GM19455 (cell line): ENCODE results near the gene CYP3A4.
"Not testable (repeated sequence)": the region's sequence is repeated elsewhere in the genome, so short reads cannot be mapped to it uniquely, and the experiment has no call there.

Experiments
- ATAC-seq: cut with Tn5 transposase; IDR thresholded peaks from one replicate; pipeline ENCODE4 v1.9.1; 2021; ENCODE audit not compliant: unreplicated experiment

CYP3A4 gene

DNA sequence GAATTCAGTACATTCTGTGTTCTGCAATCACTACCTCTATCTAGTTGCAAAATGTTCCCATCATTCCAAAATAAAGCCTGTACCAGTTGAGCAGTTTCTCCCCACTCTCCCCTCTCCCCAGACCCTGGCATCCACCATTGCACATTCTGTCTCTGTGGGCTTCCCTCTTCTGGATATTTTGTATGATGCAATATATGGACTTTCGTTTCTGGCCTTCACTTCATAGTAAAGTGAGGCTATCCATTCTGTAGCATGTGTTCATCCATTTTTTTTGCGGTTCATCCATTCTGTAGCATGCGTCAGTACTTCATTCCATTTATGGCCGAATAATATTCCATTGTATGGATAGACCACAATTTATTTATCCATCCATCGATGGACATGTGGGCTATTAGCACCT is 9.5 kb upstream of the CYP3A4 start:
- ATAC-seq, result no peak

DNA sequence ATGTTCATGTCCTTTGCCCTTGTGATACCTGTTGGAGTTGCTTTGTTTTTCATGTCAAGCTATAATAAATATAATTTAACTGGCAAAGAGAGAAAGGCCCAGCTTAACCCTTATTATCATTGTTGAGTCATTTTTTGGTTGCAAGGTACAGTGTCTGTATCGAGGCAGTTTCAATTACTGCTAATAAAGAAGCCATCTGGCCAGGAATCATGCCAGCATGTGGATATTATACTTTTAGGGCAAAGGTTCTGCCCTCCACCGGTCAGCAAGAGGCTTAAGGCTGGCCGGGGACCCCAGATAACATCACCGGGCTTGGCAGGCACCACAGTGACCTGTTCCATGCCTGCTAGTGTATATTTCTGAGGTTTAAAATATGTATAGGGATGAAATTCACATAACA is 9.0 kb upstream of the CYP3A4 start:
- ATAC-seq, result no peak

DNA sequence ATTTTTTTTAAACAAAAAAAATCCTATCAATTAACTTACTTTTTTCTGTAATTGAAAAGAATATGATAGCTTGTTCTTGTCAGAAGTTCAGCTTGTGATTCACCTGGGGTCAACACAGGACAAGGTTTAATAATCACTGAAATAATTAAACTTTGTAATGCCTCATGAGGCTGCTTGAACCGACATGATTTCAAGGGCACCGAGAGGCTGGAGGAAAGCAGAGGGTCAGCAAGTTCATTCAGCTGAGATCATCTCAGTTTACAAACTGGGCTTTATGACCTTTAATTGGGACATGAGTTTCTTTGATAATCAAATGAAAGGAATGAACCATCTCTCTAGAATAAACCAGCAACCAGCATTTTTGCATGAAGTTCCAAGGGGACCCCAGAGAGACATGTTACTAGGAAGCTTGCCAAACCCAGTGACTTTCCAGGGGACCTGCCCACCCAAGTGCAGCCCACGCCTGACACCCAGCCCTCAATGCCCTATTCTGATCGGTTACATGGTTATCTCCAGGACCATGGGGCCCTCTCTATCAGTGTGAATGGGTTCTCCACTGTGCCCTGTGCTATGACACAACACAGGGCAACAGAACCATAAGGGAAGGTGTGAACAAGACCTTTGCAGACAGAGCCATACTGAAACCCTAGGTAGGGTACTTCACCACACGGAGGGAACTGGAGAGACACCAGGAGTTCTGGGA is 7.8 kb upstream of the CYP3A4 start:
- no peak for ATAC-seq

DNA sequence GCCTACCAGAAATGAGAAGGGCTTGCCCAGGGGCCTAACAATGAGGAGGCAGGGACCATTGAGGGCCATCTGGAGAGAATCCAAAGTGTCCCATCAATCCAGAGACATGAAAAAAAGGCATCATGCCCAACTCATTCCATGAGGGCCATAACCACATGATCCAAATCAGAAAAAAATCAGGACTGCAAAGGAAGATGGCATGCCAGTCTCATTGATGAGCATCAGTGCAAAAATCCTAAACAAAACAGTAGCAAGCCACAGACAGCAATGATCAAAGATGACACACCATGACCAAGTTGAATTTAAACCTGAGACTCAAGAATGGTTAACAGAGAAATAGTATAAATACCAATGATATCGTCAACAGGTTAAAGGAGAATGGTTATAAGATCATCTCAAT is 7.0 kb upstream of the CYP3A4 start:
- no peak for ATAC-seq

DNA sequence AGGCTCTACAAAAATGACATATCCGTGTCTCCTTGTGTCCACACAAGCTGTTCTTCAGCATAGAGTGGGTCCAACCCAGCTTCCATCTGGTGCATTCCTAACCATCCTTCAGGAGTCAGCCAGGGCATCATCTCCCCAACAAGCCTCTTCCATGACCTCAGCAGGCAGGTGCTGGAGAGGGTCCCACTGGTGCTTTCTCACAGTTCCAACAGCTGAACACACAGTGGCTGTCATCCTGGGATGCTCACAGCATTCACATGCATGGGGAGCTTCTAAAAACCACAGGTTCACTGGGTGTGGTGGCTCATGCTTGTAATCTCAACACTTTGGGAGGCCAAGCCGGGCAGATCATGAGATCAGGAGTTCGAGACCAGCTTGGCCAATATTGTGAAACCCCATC is 6.4 kb upstream of the CYP3A4 start:
- ATAC-seq, result no peak

DNA sequence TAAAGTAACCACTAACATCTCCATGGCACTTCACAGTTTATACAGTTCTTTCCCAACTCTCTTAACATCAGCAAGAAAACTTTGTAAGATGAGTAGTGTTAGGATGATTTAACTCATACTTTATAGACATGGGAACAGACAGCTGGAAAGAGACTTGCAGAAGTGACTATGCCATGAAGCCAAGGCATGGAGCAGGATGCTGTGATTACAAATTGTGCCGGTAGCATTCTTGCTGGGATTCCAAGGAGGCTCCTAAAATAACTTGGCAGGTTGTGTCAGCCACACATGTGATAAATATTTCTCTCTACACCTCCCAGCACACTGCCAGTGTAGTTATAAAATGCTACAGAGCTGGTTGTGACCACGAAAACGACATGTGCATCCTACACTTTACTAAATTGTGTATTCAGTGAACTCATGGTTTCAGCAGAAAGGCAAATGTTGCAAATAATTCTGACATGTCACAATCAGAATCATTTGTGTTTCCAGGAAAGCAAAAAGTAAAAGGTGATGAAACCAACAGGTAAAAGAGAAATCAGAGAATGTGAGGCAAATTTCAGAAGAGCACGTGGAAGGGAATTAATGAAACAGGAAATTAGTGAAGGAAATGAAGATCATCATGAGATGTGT is 5.6 kb upstream of the CYP3A4 start:
- no peak for ATAC-seq

DNA sequence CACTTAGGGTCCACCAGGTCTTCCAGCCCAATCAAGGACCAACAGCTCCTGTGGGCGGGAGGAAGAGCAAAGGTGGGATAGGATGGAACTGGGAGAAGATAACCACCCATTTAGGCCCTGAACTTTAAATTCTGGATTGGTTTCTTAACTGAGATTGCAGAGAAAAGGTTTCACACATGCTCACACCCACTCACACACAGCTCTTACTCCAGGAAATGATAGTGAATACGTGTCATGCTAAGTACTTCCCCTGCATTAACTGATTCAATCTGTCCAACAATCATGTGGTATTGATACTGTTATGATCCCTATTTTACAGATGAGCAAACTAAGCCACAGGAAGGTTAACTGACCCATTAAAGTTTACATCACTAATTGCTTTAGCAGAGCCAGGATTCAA is 4.6 kb upstream of the CYP3A4 start:
- ATAC-seq, result no peak

DNA sequence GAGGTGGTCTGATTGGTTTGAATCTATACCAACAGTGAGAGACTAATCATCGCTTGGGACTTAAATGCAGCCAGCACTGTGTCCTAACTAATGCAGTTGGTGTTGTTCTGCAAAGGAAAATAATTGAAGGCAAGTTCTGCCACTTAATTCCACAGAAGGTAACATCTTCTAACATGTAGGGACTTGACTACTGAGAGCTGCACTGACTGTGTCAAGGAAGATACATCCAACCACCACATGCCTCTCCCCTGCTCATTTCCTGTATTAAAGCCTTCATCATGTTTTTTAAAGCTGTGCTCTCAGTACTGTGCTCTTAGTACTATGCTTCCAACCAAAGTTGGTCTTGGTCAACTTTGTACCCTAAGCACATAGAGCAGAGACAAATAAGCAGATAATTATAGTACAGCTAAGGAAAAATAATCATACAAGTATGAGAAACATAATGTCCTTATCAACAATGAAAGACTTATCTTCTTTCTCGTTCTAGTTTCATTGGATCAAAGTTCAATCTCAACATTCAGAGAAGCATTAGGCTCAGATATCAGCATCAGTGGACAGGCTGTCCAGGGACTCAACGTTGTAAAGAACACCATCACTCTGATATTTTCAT is 2.8 kb upstream of the CYP3A4 start:
- no peak for ATAC-seq

DNA sequence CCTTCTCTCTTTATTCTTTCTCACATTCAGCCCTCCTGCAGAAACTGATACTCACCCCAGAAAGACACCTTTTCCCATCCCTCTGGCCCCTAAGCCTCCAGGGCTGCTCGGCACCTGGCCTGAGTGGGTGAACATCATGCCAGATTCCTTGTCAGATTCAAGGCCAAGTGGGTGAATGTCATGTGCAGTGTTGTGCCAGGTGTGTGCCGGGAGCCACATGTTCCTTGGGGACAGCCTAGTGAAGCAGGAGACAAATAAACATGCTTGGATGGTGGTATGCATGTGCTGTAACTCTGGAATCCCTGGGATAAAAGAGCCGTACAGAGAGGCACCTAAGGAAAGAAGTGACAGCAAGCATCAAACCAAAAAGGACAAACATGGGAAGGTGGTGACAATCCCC is 1.7 kb upstream of the CYP3A4 start:
- not testable (repeated sequence) for ATAC-seq

DNA sequence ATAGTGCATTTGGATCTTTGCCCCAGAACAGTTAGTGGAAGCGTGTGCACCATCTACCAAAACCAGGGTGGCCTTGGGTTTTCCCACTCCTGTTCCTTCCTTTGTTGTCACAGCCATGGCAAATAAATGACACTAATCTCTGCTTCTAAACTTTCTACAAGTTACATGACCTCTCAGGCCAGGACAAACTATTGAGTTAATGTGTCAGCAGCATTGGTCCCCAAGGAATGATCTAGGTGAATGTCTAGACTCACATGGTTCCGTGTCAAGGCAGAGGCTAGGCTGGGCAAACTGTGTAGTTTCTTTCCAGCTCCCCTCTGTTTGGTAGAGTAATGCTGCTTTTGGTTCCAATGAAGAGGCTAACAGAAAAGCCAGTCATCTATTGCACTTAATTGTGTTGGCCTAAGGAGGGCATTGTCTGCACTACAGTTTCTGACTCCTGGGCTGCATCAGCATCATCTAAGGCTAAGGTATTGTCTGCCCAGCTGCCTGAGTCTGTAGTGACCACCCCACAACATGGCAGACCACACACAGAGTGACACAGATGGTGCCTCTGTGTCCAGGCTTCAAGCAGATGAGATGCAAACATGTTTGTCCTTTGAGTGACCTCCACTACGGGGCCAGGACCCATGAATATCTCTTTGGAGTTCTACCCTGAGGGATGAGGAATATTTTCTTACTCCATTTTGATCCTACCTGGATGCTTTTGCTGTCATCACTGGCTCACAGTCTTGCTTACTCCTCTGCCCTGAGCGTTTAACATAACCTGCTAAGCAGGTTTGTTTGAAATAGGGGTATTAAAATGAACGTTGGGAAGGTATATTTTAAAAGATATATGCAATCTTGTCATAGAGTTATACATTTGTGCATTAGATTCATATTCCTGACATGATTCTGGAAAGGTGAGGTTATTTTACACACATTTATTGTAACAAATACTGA is 1.7 kb downstream of the CYP3A4 start:
- no peak for ATAC-seq

DNA sequence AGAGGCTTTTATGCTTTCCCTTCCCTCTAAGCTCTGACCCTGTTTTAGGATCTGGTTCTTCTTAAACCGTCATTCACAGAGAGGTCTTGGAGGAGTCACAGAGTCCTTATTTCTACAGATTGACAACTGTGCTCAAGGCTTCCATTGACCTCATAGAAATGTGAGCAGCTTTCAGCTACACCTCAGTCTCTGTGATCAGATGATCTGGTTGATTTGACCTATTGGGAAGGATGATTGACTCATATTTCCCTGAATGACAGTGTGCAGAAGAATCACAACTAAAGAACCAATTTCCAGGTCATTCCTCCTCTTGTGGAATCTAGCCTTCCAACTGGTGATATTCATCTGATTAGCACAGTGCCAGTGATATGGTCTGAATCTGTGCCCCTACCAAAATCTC is 3.4 kb downstream of the CYP3A4 start:
- ATAC-seq, result no peak

DNA sequence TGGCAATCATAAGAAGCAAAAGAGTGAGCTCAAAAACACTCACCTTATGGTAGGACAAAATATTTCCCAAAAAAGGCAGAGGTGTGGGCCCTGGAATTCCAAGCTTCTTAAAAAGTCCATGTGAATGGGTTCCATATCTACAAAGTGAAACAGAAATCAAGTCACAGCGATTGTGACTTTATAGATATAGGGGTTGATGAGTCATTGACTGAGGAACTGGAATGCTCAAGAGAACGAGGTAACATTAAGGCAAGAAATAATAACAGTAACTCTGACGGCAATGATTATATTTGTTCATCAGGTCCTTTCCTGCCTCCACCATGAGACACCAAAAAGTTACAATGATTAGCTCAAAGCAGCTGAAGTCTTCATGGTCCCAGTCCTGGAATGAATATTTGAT is 4.0 kb downstream of the CYP3A4 start:
- ATAC-seq, result no peak

DNA sequence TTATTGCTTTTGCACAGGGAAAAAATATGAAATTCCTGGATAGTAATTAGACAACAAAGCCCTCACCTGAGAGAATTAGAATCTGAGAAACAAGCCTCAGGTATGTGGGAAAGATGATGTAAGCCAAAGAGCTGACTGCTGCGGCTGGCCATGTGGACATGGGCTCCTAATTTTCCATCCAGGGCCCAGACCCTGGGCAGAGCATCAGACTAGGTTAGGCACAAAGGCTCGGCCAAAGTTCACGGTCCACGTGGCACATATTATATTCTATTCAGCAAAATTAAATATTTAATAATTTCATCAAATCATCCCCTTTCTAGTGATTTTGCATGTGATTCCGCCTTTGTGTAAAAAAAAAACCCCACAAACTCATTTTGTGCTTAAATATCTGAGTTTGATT is 5.1 kb downstream of the CYP3A4 start:
- ATAC-seq, result no peak

DNA sequence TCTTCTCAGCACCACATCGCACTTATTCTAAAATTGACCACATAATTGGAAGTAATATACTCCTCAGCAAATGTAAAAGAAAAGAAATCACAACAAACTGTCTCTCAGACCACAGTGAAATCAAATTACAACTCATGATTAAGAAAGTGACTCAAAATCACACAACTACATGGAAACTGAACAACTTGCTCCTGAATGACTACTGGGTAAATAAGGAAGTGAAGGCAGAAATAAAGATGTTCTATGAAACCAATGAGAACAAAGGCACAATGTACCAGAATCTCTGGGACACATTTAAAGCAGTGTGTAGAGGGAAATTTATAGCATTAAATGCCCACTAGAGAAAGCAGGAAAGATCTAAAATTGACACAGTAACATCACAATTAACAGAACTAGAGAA is 10.6 kb downstream of the CYP3A4 start:
- not testable (repeated sequence) for ATAC-seq

DNA sequence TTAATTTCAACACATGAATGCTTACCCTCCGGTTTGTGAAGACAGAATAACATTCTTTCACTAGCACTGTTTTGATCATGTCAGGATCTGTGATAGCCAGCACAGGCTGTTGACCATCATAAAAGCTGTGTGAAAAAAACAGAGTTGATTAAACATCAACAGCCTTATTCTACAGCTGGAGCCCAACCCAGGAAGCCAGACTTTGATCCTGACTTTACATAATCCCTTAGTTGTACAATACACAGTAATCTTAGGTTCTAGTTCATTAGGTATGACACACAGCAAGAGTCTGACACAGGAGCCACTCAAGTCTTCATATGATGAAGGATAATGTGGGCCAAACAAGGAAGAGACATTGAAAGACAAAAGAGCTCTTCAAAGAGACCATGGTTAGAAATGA is 11.4 kb downstream of the CYP3A4 start:
- no peak for ATAC-seq

DNA sequence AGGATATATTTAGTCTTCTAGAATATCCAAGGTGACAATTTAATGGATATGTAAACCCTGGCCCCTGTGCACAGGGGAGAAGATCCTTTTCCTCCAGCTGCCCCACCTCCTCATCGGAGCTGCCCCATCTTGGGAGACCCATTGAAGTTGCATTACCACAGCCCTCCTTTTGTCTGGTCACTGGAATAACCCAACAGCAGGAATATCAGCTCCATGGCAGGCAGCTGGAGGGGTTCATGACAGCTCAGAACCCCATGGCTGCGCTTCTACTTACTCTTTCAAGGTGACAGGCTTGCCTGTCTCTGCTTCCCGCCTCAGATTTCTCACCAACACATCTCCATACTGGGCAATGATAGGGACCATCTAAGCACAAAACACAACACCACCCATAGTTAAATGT is 14.5 kb downstream of the CYP3A4 start:
- ATAC-seq, result not testable (repeated sequence)

DNA sequence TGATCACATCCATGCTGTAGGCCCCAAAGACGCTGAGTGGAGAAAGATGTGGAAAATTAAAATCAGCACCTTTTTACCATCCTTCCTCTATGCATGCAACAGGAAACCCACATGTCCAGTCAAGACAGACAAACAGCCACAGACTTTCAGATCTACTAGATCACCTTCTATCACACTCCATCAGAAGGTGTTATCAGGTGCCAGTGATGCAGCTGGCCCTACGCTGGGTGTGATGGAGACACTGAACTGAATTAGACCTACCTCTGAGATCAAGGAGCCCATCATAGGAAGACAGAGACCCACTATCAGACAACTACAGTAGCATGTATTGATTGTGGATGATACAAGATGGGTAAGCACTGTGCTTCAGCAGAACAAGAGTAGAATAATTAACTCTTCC is 15.5 kb downstream of the CYP3A4 start:
- no peak for ATAC-seq

DNA sequence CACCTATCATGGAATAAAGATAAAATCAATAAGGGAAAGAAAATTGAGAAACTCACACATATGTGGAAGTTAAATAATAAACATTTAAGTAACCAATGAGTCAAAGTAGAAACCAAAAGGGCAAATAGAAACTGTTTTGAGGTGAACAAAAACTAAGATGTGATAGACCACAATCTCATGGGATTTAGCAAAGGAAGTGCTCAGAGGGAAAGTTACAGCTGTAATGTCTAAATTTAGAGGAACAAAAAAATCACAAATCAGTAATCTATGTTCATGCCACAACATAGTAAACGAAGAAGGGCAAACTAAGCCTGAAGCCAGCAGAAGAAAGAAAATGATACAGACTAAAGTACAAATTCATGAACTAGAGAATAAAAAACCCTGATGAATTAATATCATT is 16.3 kb downstream of the CYP3A4 start:
- no peak for ATAC-seq

DNA sequence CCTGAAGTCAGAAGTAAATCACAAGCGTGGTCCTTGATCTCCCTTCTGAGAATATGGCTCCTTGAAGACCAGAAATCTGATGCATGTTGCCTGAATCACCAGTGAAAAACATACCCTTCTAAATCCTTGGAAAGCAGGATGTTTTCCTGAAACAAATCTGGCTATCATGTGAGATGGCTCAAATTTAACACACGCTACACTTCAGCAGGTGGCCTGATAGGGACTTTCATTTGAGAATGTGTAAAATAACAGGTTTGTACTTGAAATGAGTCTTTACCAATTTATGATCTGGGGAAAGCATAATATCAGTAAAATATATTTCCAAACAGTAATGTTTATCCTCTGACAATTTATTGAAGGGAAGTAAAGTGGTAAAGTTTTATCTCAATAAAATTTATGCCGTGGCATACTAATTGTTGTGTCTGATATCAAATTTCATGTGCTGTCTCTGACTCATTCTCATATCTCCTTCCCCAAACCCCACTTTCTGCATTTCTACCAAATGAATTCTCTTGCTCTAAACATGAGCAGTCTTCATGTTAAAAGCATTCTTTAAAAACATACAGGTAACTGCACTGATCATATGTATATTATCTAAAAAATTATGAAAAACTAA is 17.4 kb downstream of the CYP3A4 start:
- ATAC-seq, result no peak

DNA sequence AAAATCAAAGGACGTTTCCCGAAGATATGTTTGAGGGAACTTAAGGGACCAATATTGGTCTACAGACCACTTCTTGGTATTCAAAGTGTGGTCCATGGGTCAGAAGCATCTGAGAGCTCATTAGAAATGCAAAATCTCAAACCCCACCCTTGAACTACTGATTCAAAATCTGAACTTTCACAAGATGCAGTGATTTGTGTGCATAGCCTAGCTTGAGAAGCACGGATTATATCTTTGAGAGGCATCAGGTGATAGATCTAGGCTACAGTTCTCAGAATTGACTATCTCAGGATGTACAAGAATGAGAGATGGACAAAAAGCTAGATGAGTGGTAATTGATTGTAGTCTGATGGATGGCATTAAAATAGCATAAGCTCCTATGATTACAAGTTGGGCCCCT is 19.5 kb downstream of the CYP3A4 start:
- ATAC-seq, result no peak

DNA sequence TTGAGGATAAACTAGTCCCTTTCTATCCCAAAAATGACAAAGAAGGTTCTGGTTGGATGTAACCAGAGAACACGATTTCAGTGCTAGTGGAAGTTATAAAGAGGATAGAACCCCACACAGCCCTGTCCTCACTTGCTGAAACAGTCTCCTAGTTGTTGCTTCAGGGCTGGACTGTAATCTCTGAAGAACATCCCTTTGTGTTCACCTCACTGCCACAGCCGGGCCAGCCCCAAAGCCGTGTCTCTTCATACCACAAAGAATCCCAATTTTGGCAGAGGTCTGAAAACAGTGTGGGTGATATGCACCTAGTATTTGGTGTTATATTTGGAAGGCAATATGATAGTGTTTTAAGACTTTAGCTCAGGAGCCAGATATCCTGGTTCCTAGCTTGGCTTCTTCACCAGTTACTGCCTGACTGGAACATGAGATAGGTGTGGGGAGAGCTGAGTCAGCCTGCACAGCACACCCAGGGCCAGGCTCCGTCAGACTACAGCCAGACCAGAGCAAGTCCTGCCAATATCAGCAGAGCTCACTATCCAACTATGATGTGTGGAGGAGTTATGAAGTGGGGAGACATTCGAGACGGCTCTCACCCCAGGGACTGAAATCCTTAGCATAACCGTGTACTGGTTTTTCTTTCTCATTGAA is 21.2 kb downstream of the CYP3A4 start:
- ATAC-seq, result no peak
